Stimulated activated naive CD8-positive, alpha-beta T cell treated with anti-CD3 and anti-CD28 coated beads, Interleukin-15, amount 100 ng/mL, for 72 hours (primary cell): Measurements from ENCODE around the gene FAM131C.
A peak's percentile ranks its signal among the peaks of the same experiment; 100 is the strongest.

ENCODE experiments used
- ATAC-seq: fragments of 150-1000 bp; cut with Tn5 transposase; 2 replicates; pipeline ENCODE4 v1.10.0; 2021; ENCODE audit warnings: mild to moderate bottlenecking, moderate library complexity
- DNase-seq, 2 donors: peaks; one replicate each; pipeline ENCODE4 v3.0.0; 2021 to 2022
- H3K27ac Mint-ChIP-seq, 2 donors: one replicate each; pipeline ENCODE4 v1.8.0; 2022; ENCODE audit warnings: mild to moderate bottlenecking in 2 of 2, mixed read lengths in 2 of 2, moderate library complexity in 2 of 2
- H3K27me3 Mint-ChIP-seq: one replicate; pipeline ENCODE4 v1.8.0; 2022; ENCODE audit warnings: mixed read lengths
- H3K4me1 Mint-ChIP-seq: one replicate; pipeline ENCODE4 v1.8.0; 2022; ENCODE audit warnings: mild to moderate bottlenecking, mixed read lengths
- H3K4me3 Mint-ChIP-seq, 2 donors: one replicate each; pipeline ENCODE4 v1.8.0; 2022; ENCODE audit warnings: mild to moderate bottlenecking in 2 of 2, mixed read lengths in 2 of 2, moderate library complexity in 1 of 2
- H3K9me3 Mint-ChIP-seq, 2 donors: one replicate each; pipeline ENCODE4 v1.8.0; 2022; ENCODE audit warnings: mixed read lengths in 2 of 2

FAM131C gene

DNA sequence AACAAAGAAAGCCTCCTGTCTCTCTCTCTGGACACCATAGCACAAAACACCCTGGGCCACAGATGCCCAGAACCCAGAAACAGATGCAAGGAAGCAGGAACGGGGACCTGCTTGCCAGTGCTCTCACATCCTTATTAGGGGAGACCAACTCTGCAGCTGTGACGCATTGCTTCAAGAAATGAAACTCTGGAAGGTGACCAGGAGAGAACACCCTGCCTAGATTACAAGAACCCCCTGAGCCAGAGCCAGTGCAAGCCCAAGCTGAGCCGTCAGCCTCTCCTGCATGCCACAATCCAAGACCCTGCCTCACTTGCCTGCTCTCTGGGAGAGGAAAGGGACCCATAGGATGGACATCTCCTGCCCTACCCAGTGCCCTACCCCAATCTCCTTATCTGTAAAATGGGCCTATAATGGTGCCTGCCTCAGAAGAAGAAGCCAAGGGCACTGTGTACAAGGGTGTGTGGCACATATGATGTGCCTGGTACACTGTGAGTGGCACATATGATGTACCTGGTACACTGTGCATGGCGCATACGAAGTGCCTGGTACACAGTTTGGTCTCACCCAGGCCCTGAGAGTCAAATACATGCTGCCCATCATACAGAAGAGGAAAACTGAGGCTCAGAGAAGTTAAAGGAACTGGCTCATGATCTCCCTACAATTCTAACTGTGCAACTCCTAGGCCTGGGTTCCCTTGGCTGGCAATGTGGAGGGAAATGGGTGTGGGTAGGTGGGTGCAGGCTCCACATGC, 16.8 kb upstream of the FAM131C start:
- Mint-ChIP-seq H3K4me3 (no peak overlapping the region), H3K27ac (no peak overlapping the region)
- no peak for ATAC-seq

DNA sequence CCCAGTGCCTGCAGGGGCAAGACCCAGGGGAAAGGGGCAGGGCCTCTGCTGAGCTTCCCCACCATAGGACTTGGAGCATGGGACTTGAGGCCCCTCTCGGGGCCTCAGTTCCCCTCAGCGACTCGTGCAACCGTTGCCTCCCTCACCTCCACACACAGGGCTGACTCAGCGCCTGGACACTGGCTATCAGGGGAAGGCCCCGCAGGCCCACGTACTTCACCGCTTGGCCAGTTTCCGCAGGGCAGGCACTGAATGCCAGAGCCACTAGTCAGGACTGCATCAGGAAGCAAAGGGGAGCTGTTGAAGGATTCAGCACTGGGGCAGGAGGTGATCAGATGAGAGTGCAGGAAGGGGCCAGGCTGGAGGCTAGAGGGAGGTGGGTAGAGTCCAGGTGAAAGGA, 15.5 kb upstream of the FAM131C start:
- DNase-seq (no peak), ATAC-seq (no peak)
- Mint-ChIP-seq H3K4me1 (no peaks in the 10 kb centered on the region), H3K27ac (no peak overlapping the region), H3K9me3 (no peaks in the 10 kb centered on the region), H3K27me3 (no peaks in the 10 kb centered on the region), H3K4me3 (no peak overlapping the region)

More for the DNA sequence above, 16.8 kb upstream of the FAM131C start:
- no peak for DNase-seq
- Mint-ChIP-seq H3K9me3 (no peaks in the 10 kb centered on the region), H3K4me1 (no peaks in the 10 kb centered on the region), H3K27me3 (peaks cover 4% of the 10 kb centered on the region)

DNA sequence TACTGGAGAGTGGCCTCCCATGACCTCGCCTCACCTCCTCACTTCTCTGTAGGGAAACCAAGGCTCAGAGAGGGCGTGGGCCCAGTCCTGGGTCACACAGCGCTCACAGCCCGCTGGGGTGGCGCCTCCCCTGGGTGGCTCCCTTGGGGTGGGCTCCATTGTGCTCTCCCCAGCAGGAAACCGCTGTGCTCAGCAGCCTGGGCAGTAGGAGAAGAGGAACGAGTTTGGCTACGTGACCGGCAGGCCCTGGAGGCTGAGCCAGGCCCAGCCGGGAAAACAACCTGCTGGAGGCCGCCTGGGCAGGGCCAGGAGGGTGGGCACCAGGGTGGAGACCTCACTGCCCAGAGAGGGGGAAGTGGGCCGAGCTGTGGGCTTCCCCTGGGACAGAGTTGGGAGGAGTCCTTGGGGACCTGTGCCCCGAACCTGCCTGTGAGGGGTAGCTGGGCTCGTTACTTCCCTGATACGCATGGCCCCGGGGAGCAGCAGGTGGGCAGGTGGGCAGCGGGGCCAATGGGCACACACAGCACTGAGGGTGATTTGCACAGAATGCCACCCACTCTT, 15.0 kb upstream of the FAM131C start:
- H3K27ac Mint-ChIP-seq, result peak overlapping the region in 1 of 2 donors; percentile 61
- no peak overlapping the region for H3K4me3 Mint-ChIP-seq

DNA sequence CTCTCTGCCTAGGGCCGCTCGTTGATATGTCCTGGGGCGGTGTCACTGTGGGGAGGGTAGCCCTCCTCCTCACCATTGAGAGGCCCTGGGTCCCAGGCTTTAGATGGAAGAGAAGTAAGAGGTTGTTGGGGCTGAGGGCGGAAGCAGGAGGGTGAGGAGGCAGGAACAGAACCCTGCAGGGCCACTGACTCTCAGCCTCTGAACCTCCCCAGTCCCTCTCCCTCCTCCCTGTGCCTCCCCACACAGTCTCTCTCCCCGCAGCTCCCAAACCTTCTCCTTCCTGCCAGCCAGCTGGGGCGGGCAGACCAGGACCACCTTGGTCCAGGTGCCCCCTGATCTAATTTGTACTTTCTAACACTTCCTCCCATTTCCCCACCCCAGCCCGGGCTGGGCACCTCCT, 14.3 kb upstream of the FAM131C start:
- H3K9me3 Mint-ChIP-seq, result no peaks in the 10 kb centered on the region
- H3K27me3 Mint-ChIP-seq, result peaks cover 5% of the 10 kb centered on the region
- H3K4me1 Mint-ChIP-seq, result peaks cover 4% of the 10 kb centered on the region
- DNase-seq (no peak), ATAC-seq (no peak)
- H3K27ac Mint-ChIP-seq, result no peak overlapping the region
- no peak overlapping the region for H3K4me3 Mint-ChIP-seq

More for the DNA sequence above, 15.0 kb upstream of the FAM131C start:
- H3K27me3 Mint-ChIP-seq, result no peaks in the 10 kb centered on the region
- no peaks in the 10 kb centered on the region for H3K9me3 Mint-ChIP-seq
- H3K4me1 Mint-ChIP-seq, result no peaks in the 10 kb centered on the region
- DNase-seq (no peak), ATAC-seq (no peak)

DNA sequence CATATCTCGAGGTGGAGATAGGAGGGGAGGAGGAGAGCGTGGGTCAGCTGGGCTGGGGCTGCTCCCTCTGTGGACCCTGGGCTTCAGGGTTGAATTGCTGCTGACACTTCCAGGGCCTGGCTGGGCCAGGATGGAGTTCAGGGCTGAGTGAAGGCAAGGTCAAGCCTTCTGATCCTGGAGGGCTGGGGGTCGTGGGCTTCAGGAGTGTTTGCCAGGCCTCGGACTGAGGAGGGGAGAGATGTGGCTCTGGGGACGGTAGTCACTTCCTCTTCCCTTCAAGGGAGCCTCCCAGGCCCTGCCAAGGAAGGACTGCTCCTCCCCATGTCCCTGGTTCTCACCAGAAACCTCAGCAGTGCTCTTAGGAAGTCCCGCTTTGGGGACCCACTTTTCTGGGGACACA, 12.1 kb upstream of the FAM131C start:
- DNase-seq (no peak), ATAC-seq (no peak)
- Mint-ChIP-seq H3K9me3 (no peaks in the 10 kb centered on the region), H3K4me3 (no peak overlapping the region), H3K27me3 (peaks cover 8% of the 10 kb centered on the region), H3K27ac (peak overlapping the region in 1 of 2 donors; percentile 84), H3K4me1 (peaks cover 5% of the 10 kb centered on the region)

DNA sequence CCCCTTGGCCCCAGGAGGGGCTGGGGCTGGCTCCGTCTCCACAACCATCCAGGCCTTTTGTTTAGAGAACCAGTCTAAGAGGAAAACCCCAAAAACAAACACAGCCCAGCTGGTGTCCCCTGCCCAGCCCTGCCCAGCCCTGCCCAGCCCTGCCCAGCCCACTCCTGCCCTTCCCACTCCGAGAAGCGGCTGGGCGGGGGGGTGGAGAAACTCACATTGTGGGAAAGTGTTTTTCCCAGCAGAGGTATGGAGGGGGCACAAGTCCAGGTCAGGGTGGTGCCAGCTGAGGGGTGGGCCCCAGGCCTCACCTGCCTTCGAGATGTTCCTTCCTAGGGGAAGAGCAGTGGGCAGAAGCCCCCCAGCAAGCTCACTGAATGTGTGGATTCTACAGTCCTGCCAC, 10.0 kb upstream of the FAM131C start:
- peaks cover 11% of the 10 kb centered on the region for H3K4me1 Mint-ChIP-seq
- DNase-seq (no peak), ATAC-seq (no peak)
- H3K27ac Mint-ChIP-seq, result peak overlapping the region in 1 of 2 donors; percentile 27
- no peaks in the 10 kb centered on the region for H3K9me3 Mint-ChIP-seq
- H3K4me3 Mint-ChIP-seq, result no peak overlapping the region
- H3K27me3 Mint-ChIP-seq, result peaks cover 8% of the 10 kb centered on the region

DNA sequence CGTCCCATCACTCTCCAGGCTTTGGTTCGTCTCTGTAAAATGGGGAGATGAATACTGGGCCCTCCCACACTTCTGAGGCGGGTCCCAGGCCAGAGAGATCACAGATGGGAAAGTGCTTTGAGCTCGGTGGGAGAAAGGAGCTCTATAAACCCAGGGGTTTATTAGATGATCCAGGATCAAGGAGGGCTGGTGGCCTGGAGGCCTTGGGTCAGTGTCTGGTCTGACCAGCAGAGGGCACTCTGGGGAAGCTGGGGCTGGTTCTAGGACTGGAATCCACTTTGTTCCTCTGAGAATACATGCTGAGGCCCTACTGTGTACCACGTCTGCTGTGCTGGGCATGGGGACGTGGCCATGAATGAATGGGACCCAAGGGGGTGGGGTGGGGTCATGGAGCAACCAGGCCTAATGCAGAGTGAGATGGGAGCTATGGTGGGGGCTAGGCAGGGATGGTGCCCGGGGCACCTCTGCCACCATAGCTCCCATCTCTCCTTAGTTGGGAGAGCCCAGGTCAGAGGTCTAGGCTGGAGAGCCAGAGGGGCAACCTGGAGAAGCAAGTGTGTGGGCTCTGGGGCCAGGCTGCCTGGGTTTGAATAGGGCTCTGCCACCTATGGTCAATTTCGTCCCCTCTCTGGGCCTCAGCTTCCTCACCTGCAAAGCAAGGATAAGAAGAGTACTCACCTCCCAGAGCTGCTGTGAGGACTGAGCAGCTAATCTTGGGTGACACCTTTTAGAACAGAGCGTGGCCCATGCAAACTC, 9.0 kb upstream of the FAM131C start:
- DNase-seq (peak; percentile 57 to 61), ATAC-seq (peak; percentile 45)
- H3K4me1 Mint-ChIP-seq, result peaks cover 11% of the 10 kb centered on the region
- no peak overlapping the region for H3K4me3 Mint-ChIP-seq
- H3K27me3 Mint-ChIP-seq, result peaks cover 8% of the 10 kb centered on the region
- peak overlapping the region in 1 of 2 donors; percentile 14 for H3K27ac Mint-ChIP-seq
- H3K9me3 Mint-ChIP-seq, result no peaks in the 10 kb centered on the region

DNA sequence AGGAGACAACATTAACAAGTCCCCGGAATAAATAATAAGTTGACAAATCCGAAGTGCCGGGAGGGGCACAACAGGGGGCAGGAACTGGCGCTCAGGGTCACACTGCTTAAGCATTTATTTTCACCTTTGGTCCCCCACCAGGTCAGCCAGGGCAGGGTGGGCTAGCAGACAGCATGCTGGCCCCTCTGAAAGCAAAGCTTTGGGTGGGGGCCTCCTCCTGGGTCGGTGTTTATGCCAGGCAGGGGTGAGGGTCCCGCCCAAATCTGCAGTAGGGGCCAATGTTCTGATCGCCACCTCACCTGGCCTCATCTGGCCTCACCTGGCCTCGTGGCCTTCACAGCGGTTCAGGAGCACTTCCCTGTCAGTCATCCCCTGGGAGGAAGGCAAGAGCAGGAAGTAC, 8.2 kb upstream of the FAM131C start:
- no peak for ATAC-seq
- no peak overlapping the region for H3K27ac Mint-ChIP-seq
- H3K9me3 Mint-ChIP-seq, result no peaks in the 10 kb centered on the region
- peaks cover 8% of the 10 kb centered on the region for H3K27me3 Mint-ChIP-seq
- peaks cover 11% of the 10 kb centered on the region for H3K4me1 Mint-ChIP-seq
- no peak for DNase-seq
- H3K4me3 Mint-ChIP-seq, result no peak overlapping the region

DNA sequence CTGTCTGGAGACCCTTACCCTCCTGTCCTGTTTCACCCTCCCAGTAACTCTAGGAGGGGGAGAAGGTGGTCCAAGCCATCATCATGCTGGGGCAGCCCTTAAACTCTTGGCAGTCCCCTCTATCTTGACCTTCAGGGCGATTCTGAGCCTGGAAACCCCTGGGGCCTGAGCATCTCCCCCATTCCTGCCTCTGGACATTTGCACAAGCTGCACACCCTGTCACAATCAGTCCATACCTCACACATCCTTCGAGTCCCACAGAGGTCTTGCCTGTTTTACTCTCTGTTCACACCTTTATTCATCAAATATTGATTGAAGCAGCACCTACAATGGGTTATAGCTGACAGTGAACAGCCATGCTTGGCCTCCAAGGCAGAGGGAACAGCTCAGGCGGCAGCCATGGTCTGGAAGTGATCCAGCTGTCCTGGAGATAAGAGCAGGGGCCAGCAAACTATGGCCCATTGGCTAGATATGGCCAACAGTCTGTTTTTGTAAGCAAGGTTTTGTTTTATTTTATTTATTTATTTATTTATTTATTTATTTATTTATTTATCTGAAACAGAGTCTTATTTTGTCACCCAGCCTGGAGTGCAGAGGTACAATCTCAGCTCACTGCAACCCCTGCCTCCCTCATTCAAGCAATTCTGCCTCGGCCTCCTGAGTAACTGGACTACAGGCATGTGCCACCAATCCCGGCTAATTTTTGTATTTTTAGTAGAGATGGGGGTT, 7.1 kb upstream of the FAM131C start:
- no peak overlapping the region for H3K4me3 Mint-ChIP-seq
- H3K4me1 Mint-ChIP-seq, result peaks cover 11% of the 10 kb centered on the region
- H3K9me3 Mint-ChIP-seq, result no peaks in the 10 kb centered on the region
- H3K27ac Mint-ChIP-seq, result no peak overlapping the region
- DNase-seq (no peak), ATAC-seq (no peak)
- H3K27me3 Mint-ChIP-seq, result peaks cover 8% of the 10 kb centered on the region

DNA sequence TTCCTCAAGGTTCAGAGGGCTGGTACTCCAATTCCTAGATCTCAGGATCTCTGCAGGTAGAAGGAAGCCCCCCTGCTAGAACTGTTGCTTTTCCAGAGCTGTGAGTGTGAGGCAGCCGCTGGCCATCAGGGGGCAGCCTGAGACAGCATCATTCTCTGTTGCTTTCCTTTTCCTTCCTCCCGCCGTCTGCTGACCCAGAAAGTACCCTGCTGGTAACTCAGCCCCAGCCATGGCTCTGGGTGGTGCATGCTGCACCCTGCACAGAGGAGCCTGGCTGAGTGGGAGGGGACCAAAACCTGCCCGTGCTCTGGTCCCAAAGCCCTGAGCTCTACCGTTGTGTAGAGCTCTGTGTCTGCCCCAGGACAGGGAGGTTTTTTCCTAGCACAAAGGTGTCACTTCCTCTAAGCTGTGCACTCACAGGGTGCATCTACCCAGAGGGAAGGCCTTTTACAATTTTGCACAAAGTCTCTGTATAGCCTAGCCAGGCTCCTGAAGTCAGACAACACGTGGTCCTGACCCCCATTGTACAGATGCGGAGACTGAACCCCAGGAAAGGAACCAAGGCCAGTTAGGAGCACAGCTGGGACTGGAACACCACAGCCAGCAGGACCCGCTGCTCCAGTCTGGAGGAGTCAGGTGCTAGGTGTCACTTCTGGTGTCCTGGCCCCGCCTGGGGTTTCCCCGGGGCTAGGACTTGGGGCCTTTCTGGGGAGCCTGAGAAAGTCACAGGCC, 5.6 kb upstream of the FAM131C start:
- peak overlapping the region in 1 of 2 donors; percentile 92 for H3K27ac Mint-ChIP-seq
- ATAC-seq (peak; percentile 85), DNase-seq (peak; percentile 64 to 75)
- H3K4me1 Mint-ChIP-seq, result peaks cover 16% of the 10 kb centered on the region
- H3K27me3 Mint-ChIP-seq, result peaks cover 15% of the 10 kb centered on the region
- no peaks in the 10 kb centered on the region for H3K9me3 Mint-ChIP-seq
- peak overlapping the region; percentile 71 to 91 for H3K4me3 Mint-ChIP-seq

DNA sequence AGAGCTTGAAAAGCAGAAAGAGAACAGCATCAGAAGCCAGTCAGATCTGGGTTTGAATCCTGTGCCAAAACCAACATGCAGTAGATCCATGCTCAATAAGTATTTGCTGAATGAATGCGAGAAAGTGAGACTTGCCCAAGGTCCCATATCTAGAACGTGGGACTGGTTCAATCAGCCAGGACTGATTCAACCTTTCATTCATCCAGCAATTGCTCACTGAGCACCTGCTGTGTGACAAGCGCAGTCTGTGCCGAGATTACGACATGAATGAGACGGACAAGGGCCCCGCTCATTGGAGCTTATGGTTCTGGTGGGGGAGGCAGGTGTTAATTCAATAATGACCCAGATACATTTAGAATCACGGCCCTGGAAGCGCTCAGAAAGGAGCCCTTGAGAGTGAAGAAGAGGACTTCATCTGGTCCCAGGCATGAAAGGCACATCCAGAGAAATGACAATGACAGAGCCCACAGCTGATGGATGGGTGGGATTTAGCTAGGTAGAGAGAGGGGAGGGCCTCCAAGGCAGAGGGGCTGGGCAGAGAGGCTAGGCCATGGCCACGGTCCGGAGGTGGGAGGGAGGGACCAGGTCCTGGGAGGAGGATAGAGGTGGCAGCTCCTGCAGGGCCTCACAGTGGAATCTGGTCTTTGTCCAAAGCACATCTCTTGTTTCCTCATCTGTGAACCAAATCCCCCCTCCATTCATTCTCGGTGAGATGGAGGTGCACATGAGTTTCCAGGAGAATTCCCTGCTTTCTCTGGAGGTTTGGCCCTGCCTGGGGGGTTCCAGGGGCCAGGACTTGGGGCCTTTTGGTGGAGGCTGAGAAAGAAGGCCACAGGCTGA, 4.2 kb upstream of the FAM131C start:
- ATAC-seq, result no peak
- Mint-ChIP-seq H3K4me1 (peaks cover 17% of the 10 kb centered on the region), H3K9me3 (no peaks in the 10 kb centered on the region), H3K27ac (no peak overlapping the region), H3K27me3 (peaks cover 18% of the 10 kb centered on the region), H3K4me3 (no peak overlapping the region)
- DNase-seq, result no peak

DNA sequence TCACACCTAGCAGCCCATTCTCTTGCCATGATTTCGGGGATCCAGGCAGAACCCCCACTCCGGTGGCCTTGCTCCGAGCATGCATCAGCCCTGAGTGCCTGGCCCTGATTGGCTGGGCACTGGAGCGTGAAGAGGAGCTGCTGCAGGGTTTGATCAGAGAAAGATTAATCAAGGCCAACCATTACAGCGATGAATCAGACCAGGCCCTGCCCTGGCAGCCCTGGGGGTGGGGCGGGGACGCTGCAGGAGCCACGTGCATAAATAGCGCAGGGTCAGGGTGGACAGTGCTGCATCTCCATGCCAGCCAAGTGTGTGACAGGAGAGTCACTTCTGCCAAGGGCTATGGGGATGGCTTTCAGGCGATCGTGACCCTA, 3.4 kb upstream of the FAM131C start:
- Mint-ChIP-seq H3K4me1 (peaks cover 17% of the 10 kb centered on the region), H3K4me3 (no peak overlapping the region), H3K27me3 (peaks cover 25% of the 10 kb centered on the region), H3K27ac (no peak overlapping the region), H3K9me3 (no peaks in the 10 kb centered on the region)
- DNase-seq, result no peak
- no peak for ATAC-seq

DNA sequence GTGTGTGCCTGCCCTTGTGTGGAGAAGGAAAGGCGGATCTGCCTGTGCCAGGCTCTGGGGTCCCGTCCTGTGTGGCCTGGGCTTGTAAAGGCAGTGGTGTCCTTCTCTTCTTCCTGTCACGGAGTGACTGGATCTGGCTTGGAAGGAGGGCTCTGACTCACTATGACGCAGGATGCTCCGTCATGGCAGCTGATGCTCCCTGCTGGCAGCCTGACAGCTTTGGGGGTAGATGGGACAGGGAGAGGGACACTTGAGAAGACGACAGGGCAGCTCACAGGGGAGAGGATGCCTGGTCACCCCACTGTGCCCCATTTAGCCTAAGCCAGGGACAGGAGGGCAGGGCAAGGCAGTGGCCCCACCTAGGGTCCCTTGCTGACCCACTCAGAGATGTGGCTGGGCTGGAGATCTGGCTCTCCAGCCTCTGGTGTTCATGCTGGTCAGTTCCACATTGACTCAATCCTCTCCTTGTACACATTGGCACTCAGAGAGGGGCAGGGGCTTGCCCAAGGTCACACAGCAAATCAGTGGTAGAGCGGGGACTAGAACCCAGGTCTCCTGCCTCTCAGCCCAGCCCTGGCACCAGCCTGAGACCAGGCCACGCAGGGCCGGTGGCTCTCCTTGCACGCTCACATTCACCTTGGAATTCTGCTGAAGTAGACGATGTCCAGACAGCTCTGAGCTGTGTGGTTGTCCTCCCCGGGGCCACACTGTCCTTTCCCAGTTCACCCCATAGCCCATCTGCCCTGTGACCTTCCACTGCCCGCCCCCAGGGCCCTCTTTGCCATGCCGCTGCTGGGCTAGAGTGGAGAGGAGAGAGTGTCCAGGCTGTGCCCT, 2.8 kb upstream of the FAM131C start:
- ATAC-seq, result no peak
- DNase-seq, result no peak
- no peak overlapping the region for H3K4me3 Mint-ChIP-seq
- H3K27me3 Mint-ChIP-seq, result peaks cover 31% of the 10 kb centered on the region
- H3K27ac Mint-ChIP-seq, result no peak overlapping the region
- peaks cover 17% of the 10 kb centered on the region for H3K4me1 Mint-ChIP-seq
- H3K9me3 Mint-ChIP-seq, result no peaks in the 10 kb centered on the region
